Fibroblast of skin of left quadriceps (primary cell): ENCODE data around the gene PITRM1.
A peak's percentile ranks its signal among the peaks of the same experiment; 100 is the strongest.
"Not testable (repeated sequence)": the region's sequence is repeated elsewhere in the genome, so short reads cannot be mapped to it uniquely, and the experiment has no call there.

ENCODE experiments used
- DNase-seq, 2 experiments: peaks; one replicate each; pipeline ENCODE4 v3.0.0-alpha.2; 2013; ENCODE audit warnings: low read depth in 2 of 2

PITRM1 gene

DNA sequence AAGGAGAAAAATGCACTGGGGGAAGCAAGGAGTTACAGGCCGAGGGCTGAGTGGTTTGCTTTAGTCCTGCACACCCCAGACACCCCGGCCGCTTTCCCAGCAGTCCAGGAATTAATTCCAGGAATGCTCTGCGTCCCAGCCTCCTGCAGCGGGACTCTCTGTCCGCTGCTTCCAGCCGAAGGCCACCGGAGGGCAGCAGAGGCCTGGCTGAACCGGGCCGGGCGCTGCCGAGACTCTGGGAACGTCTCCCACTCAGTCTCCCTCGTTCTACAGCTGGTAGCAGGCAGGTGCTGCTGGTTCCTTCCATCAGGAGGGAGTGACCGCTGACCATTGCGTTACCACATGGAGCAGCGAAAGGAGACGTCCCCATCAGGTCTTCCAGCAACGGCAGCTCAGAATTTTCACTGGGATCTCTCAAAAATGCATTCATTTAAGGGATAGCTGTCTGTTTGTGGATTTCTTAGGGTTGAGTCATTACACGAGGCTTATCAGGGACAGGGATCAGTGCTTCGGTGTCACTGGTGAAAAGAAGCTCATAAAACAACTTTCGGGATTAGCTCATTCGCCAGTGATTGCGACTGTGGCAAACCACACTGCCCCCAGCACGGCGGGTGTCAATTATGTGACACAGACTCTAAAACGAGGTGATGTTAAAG is 24.9 kb upstream of the PITRM1 start:
- DNase-seq: peak; percentile 76 to 78

DNA sequence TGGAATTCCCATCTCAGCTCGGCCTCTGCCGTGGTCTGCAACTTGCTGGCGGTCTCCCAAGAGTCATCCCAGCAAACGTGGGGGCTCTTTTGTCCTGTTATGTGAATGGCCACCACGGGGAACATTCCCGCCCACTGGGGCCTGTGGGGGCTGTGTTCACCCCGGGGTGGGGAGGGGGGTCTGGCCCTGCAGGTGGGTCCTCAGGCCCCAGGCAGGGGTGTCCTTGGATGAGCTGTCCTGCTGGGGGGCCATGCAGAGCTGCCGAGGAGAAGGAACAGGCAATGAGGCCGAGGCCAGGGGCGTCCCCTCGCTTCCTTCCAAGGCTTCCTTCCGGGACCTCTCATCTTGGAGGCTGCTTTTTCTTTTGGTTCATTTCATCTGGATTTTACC is 24.4 kb upstream of the PITRM1 start:
- DNase-seq: no peak

DNA sequence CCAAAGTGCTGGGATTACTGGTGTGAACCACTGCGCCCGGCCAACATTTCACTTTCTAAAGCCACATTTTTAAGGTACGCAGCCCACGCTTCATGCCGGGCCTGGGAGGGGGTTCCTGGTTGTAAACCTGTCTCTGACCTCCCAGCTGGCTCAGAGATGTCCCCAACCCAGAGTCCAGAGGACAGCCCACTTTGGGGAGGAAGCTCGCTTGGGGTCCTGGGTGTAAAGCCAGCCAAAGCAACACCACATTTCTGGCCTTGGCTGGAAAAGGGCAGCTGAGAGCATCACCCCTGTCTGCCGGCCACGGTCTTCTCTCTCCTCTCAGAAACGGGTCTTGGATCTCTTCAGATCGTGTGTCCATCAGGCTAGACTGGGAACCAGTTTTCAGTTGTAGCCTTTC is 23.9 kb upstream of the PITRM1 start:
- no peak for DNase-seq

DNA sequence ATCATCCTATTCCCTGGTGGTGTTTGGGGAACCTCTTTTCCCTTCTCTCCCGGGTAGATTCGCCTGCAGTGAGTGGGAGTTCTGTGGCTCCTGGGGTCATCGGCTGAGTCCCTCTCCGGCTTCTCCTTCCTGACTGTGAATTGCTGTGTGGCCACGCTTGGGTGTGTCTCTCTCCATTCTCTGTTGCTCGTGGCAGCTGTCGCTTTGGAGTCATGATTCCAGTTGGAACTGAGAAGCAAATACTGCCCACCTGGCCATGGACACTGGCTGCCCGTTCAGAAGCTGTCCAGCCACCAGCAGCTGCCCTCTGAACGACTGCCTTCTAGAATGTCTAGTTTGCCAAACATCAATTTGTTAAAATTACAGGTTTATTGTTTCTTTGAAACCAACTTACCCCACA is 23.1 kb upstream of the PITRM1 start:
- DNase-seq: no peak

DNA sequence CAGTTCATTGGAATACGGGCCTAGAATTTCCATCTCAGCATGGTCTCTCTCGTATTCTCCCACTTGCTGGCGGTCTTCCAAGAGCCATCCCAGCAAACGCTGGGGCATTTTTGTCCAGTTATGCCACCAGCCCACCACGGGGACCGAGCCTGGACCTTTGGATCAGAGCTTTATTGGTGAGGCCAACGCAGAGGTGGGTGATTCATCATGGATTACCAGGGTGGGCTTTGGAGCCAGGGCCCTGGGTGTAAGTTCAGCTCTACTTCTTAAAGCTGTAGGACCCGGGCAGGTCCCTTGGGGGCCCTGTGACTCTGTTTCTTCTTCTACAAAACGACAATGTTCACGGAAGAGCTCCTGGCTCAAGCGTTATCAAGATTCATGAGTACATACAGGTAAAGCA is 22.7 kb upstream of the PITRM1 start:
- no peak for DNase-seq

DNA sequence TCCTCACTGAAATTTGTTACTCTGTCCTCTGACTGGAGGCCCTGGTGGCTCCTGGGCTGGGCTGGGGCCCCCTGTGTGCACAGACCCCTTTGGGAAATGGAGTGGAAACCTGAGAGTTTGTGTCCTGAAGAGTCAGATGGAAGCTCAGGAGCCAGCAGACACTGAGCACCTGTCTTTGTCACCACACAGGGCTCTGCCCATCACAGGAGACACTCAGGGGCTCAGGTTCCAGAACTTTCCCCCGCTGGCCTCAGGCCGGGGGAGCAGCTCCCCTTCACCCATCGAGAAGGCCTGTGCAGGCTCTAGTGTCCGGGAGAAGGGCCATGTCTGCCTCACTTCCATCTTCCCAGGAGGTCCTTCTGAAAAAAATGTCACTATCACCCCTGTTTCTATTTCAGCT is 22.3 kb upstream of the PITRM1 start:
- DNase-seq: no peak

DNA sequence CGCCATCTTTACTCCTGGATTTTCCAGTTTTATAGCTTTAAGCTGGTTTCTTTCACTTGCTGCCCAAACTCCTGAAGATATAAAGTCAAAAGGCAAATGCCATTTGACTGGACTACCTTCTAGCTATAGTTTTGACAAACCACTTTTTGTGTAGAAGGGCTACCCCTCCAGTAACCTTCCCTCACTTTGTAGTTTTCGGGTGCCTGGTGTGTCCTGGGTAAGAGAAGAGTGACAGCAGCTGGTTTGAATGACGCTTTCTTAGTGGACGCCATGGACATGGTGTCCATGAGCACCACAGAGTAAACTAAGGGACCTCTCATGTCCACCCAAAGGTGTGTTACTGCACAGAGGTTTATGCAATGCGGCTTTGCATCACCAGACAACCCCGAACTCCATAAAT is 21.2 kb upstream of the PITRM1 start:
- no peak for DNase-seq

DNA sequence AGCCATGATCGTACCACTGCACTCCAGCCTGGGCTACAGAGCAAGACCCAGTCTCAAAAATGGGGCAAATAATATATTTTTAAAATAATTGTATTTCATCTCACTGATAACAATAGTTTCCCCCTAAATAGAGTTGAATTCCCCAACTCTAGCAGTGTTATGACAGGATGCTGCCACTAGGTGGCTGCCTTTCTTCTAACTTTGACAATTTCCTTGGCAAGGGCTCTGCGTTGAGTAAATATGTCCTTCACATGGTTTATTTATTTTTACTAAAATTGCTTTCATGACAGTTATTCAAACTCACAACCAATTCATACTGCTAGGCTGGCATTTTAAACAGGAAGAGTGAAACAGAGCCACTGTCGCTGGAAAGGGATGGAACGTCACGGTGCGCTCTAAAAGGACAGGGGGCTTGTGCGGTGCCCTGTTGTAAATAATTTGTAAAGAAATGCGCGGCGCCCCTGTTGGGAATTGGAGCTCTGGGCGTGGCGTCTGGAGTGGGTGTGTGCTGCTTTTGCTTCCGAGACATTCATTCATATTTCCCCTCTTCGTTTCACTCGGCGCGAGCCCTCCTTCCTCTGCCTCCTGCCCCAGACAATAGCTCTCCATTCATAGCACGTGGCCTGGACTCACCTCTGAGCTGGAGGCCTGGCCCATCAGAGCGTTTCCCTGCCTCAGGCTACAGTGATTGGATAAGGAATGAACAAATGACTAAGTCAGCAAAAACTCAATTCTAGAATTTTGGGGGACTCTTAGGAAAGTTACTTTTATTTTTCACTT is 20.5 kb upstream of the PITRM1 start:
- DNase-seq: peak; percentile 51 to 57

DNA sequence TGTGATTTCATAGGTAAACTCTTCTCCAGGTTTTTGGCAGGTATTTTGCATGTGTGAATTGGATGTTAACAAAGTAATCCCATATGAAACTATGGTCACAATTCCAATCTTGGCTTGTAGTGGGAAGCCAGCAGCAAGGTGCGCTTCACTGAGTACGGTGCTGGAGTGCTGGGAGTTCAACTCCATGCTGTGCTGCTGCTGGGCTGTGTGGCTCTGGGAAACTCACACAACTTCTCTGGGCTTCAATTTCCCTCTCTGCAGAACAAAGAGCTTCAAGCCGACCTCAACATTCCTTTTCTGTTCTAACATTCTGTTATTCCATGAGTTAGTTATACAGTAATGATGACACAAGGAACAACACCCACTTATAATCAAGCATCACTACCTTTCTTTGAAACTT is 18.2 kb upstream of the PITRM1 start:
- DNase-seq: no peak

DNA sequence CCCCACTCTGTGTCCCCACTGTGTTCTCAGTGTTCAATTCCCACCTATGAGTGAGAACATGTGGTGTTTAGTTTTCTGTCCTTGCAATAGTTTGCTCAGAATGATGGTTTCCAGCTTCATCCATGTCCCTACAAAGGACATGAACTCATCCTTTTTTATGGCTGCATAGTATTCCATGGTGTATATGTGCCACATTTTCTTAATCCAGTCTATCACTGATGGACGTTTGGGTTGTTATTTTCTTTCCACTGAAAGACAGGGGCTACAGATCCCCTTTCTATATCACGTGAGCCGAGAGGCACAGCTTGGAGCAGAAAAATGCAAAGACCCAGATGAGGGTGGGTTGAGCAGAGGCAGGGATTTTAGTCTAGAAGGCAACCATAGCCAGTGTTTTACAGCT is 14.6 kb upstream of the PITRM1 start:
- DNase-seq: not testable (repeated sequence)

DNA sequence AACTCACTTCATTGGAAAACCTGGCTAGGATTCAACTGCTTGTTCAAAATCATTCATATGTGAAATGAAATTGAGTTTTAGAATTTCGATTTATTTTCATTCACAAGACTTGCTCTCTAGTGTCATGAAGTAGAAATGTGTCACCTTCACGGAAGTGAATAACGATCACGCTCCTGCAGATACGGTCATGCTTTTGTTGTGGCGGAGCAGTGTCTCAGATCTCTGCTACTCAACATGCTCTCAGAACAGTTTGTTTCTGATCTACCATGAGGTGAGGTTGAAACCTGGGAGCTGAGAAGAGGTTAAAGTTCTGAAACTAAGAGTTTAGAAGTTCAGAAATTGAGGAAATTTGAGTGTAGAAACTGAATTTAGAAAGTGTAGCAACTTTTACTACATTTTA is 13.8 kb upstream of the PITRM1 start:
- DNase-seq: no peak

DNA sequence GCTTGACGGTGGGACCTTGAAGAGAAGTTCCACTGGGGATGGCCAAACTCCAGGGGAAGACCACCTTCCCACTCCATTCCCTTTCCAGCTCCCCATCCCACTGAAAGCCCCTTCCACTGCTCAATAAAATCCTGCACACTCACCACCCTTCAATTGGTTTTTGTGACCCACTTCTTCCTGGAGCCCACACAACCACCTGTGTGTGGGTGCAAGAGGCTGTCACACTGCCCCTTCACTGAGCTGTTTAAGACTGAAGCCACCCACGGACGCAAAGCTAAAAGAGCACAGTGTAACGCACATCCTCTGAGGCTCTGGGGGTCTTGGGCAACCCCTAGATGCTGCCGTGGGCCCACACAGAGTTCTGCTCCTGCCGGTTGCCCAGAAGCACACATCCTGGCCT is 12.8 kb upstream of the PITRM1 start:
- DNase-seq: no peak

DNA sequence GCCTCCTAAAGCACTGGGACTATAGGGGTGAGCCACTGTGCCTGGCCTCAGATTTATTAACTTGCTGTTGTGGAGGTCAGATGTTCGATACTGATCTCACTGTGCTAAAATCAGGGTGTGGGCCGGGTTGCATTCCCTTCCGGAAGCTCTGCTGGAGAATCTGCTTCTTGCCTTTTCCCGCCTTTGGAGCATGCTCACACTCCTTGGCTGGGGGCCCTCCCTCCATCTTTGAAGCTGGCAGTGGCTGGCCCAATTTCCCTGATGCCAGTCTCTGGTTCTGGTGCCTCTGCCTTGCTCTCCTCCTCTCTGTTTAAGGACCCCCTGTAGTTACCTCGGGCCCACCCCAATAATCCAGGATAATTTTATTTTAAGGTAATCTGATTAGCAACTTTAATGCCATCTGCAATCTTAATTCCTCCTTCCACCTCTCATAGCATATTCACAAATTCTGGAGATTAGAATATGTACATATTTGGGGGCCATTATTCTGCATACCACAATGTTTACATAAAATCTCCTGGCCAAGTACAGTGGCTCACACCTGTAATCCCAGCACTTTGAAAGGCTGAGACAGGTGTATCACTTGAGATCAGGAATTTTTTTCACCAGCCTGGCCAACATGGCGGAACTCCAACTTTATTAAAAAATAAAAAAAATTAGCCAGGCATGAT is 7.9 kb upstream of the PITRM1 start:
- DNase-seq: no peak

DNA sequence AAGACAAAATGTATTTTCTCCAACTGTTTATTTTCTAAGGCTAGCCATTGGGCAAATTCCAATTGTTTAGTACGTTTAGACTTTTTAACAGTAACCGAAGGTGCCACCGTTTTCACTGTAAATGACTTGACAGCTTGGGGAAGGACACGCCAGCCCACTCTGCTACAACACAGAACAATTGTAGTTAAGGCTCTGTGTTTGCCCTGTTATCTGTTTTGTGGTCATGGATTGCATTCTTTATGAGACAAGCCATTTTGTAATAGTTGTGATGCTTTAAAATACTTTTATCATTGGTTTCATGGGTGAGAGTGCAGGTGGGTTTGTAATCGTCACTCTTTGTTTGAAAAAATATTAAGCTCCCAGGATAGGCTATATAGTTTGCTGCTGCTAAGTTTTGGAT is 6.6 kb upstream of the PITRM1 start:
- DNase-seq: no peak

DNA sequence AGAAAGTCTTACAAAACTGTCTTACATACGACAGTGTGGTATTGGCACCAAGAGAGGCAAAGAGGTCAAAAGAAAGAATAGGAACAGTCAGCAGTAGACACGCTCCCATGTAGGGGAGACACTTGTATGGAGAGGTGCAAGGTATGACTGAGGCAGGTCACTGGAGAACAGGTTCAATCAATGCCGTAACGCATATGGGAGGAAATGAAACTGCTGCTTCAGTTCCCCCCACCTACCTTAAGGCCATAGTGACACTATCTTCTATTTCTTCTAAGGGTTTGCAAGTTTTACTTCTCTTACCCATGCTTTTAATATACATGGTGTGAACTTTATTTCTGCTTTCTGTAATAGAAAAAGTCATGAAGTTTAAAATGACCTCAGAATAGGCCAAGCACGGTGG is 5.5 kb upstream of the PITRM1 start:
- DNase-seq: no peak

DNA sequence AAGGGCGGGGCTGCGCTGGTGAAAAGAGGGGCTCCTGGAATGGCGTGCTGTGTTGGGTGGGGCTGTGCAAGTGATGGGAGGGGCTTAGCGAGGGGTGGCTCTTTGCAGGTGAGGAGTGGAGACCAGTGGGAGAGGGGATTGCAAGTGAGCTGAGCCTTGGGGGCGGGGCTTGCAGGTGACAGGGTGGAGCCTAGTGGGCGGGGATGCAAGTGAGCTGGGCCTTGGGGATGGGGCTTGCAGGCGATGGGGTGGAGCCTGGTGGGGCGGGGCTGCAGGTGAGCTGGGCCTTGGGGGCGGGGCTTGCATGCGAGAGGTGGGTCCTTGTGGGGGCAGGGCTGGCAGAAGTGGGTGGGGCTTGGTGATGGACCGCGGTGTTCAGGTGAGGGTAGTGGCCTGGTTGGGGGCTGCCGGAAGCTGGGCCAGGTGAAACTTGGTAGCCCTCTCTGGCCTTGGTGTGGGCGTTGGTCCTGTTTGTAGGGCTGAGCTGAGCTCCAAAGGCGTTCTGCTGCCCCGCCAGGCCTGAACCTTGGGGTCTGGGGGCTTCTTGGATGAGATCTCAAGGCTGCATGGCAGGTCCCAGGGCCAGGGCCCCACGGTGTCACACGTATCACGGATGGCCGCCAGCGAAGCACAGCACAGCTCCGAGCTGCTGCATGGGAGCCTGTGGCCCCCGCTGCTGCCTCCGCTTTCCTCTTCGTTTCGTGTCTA is 743 bp upstream of the PITRM1 start:
- DNase-seq: no peak

DNA sequence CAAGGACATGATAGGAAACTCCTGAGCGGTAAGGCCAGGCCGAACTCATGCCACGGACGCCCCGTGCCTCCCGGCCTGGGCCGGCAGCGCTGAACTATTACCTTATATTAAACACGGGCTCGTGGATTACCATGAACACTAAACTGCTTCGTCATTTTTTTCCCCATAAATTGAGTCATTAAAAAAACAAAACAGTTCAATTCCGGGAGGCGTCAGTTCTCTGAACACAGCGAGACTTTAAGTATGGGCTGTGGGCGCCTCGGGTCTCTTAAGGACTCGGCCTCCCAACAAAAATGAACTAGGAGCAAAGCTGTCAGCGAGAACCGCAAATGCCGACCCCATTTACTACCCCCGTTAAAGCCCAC is 519 bp downstream of the PITRM1 start:
- peak; percentile 21 to 27 for DNase-seq

DNA sequence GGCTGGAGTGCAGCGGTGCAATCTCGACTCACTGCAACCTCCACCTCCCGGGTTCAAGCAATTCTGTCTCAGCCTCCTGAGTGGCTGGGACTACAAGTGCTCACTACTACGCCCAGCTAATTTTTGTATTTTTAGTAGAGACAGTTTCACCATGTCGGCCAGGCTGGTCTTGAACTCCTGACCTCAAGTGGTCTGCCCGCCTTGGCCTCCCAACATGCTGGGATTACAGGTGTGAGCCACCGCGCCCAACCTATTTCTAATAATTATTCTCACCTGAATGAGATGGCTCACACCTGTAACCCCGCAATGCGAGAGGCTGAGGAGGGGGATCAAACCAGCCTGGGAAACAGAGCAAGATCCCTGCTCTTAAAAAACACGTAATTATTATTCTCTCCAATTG is 1.1 kb downstream of the PITRM1 start:
- not testable (repeated sequence) for DNase-seq

DNA sequence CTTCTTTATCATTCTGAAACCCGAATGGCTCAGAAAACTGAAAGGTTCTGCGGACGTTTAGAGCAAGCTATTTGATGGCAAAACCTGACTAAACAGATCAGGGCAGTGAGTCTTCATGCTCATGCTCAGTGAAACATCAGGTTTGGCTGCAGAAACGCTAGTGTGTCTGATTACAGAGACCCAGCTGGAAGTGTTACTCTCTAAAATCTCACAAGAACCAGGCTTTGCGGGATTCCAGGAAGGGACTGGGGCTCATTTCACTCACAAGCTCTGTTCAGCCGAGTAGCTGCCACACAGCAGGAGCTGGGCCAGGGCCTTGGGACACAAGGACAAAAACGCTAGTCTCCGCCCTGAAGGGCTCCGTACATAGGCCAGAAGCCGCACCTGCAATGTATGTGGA is 2.9 kb downstream of the PITRM1 start:
- DNase-seq: no peak

DNA sequence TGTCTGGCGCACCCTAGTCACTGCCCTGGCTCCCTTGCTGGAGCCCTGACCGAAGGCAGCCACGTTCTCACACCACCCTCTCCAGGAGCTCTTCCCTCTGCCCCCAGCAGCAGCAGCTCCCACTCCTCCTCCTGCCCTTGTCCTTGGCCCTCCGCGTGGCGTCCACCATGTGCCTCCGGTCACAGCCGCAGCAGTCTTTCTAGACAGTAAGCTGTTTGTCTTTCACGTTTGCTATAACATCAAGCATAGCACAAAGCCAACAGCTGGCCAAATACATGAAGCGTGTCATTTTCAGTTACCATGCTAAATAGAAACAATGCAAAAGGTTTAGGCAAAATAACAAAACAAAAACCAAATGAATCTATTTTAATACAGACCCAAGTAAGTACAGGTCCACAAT is 3.3 kb downstream of the PITRM1 start:
- no peak for DNase-seq

DNA sequence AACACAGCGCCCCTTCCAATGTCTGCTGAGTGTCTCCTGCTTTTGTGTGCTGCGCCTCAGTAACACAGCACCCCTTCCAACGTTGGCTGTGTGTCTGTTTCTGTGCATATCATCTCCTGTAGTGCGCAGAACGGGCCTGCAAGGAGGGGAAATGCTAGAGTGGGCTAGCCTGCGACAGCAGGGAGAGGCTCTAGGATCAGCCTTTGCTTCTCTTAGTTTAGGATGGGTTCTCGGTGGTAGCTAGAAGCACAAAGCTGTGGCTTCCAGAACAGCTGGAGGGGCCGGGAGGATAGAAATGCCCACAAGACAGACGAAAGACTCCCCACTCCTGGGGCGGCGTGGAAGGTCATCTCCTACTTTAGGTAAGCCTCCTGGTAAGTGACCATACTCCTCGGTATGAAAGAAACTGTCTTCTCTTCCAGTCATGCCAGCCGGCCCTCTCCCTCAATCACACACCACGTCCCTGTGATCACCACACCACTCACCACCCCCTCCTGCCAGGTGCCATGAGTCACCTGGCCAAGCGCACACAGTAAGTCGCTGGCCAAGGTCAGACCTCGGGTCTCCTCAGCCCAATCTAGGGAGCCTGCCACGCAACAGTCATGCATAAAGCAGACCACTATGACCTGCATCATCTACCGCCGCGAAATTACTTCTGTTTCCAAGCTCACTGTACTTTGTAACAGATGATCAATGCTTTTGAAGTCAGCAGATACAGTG is 4.8 kb downstream of the PITRM1 start:
- no peak for DNase-seq
